KMS-11 (cell line): ENCODE results near the gene RTEL1.

Experiments
- H2AFZ ChIP-seq: fragments of 200-600 bp; sonication (generic); 2 replicates; pipeline ENCODE4 v1.6.1; 2016; ENCODE audit warnings: antibody characterized with exemption, mixed run types, low read depth
- H3K27ac ChIP-seq: fragments of 200-600 bp; sonication (generic); 2 replicates; pipeline ENCODE4 v1.6.1; 2016; ENCODE audit warnings: mild to moderate bottlenecking, mixed run types
- H3K27me3 ChIP-seq: fragments of 200-600 bp; sonication (generic); 2 replicates; pipeline ENCODE4 v1.6.1; 2017; ENCODE audit warnings: mild to moderate bottlenecking, low read depth, mixed run types, moderate library complexity; ENCODE audit not compliant: insufficient read depth
- H3K36me3 ChIP-seq: fragments of 200-600 bp; sonication (generic); 2 replicates; pipeline ENCODE4 v1.6.1; 2017; ENCODE audit warnings: mild to moderate bottlenecking, mixed run types; ENCODE audit not compliant: insufficient read depth
- H3K4me1 ChIP-seq: fragments of 200-600 bp; sonication (generic); 2 replicates; pipeline ENCODE4 v1.6.1; 2016; ENCODE audit warnings: mild to moderate bottlenecking, low read depth, mixed run types; ENCODE audit not compliant: poor library complexity, severe bottlenecking
- H3K4me2 ChIP-seq: fragments of 200-600 bp; sonication (generic); 2 replicates; pipeline ENCODE4 v1.7.0; 2016; ENCODE audit warnings: mild to moderate bottlenecking, mixed run types
- H3K4me3 ChIP-seq: fragments of 200-600 bp; sonication (generic); IDR thresholded peaks from 2 replicates; pipeline ENCODE4 v1.6.1; 2017; ENCODE audit warnings: low read depth, low read length, mixed read lengths; ENCODE audit not compliant: insufficient read depth
- H3K79me2 ChIP-seq: fragments of 200-600 bp; sonication (generic); 2 replicates; pipeline ENCODE4 v1.6.1; 2016; ENCODE audit warnings: low read depth, mixed run types; ENCODE audit not compliant: insufficient read depth
- H3K9ac ChIP-seq: fragments of 200-600 bp; sonication (generic); 2 replicates; pipeline ENCODE4 v1.6.1; 2016; ENCODE audit warnings: mild to moderate bottlenecking, mixed run types
- H4K20me1 ChIP-seq: fragments of 200-600 bp; sonication (generic); 2 replicates; pipeline ENCODE4 v1.6.1; 2016; ENCODE audit warnings: mild to moderate bottlenecking, mixed run types; ENCODE audit not compliant: insufficient read depth
- CTCF ChIP-seq: fragments of 200-600 bp; sonication (generic); conservative IDR thresholded peaks from 2 replicates; pipeline ENCODE4 v1.6.1; 2017; ENCODE audit warnings: low read depth, mild to moderate bottlenecking, antibody characterized with exemption, low read length, moderate library complexity, mixed read lengths

RTEL1 gene

GRCh38 chr20:63680857-63681608 is 22.9 kb downstream of the RTEL1 start:
- Histone ChIP-seq H3K9ac (no peak overlapping the region), H3K27me3 (no peaks in the 10 kb centered on the region), H3K4me3 (no peak overlapping the region), H3K27ac (no peak overlapping the region), H3K36me3 (no peaks in the 10 kb centered on the region), H4K20me1 (no peaks in the 10 kb centered on the region), H3K4me1 (no peaks in the 10 kb centered on the region), H3K4me2 (no peak overlapping the region), H2AFZ (no peak overlapping the region), H3K79me2 (no peaks in the 10 kb centered on the region)
- TF ChIP-seq CTCF: no peak

- no peak for TF ChIP-seq CTCF
- Histone ChIP-seq H3K79me2 (no peaks in the 10 kb centered on the region), H2AFZ (no peak overlapping the region), H4K20me1 (no peaks in the 10 kb centered on the region), H3K36me3 (no peaks in the 10 kb centered on the region), H3K4me3 (no peak overlapping the region), H3K27me3 (no peaks in the 10 kb centered on the region), H3K4me2 (no peak overlapping the region), H3K4me1 (no peaks in the 10 kb centered on the region), H3K27ac (no peak overlapping the region), H3K9ac (no peak overlapping the region)
These were observed 23.6 kb downstream of the RTEL1 start for GRCh38 chr20:63681609-63682142.

- no peak for TF ChIP-seq CTCF
- Histone ChIP-seq H3K9ac (no peak overlapping the region), H3K4me2 (no peak overlapping the region)
These were observed 24.4 kb downstream of the RTEL1 start for GRCh38 chr20:63682384-63683139.

GRCh38 chr20:63685269-63686026 is 27.3 kb downstream of the RTEL1 start:
- Histone ChIP-seq H3K36me3 (no peaks in the 10 kb centered on the region), H3K27ac (no peak overlapping the region), H3K9ac (no peak overlapping the region), H3K27me3 (no peaks in the 10 kb centered on the region), H3K4me2 (no peak overlapping the region), H3K4me1 (no peaks in the 10 kb centered on the region), H2AFZ (no peak overlapping the region), H3K4me3 (no peak overlapping the region), H4K20me1 (no peaks in the 10 kb centered on the region), H3K79me2 (no peaks in the 10 kb centered on the region)
- no peak for TF ChIP-seq CTCF

More at GRCh38 chr20:63682384-63683139, 24.4 kb downstream of the RTEL1 start:
- no peak overlapping the region for H2AFZ ChIP-seq
- H3K36me3 ChIP-seq: no peaks in the 10 kb centered on the region
- no peak overlapping the region for H3K27ac ChIP-seq
- no peaks in the 10 kb centered on the region for H4K20me1 ChIP-seq
- no peaks in the 10 kb centered on the region for H3K79me2 ChIP-seq
- no peak overlapping the region for H3K4me3 ChIP-seq
- H3K4me1 ChIP-seq: no peaks in the 10 kb centered on the region
- no peaks in the 10 kb centered on the region for H3K27me3 ChIP-seq
